Measurements from ENCODE around the gene CRNKL1. TPM values are rescaled to one million over a fixed set of nuclear protein-coding genes. Genes with fewer than 3 reads are reported as not detected.
A peak's percentile ranks its signal among the peaks of the same experiment; 100 is the strongest.

Gene CRNKL1
- total RNA-seq = 20.4 TPM
- long read RNA-seq, full-length matches to known transcripts = 28 of 42 reads
- long read RNA-seq, partial matches to known transcripts = 12 of 42 reads
- long read RNA-seq, other reads (novel, unspliced or antisense) = 2 of 42 reads

DNA sequence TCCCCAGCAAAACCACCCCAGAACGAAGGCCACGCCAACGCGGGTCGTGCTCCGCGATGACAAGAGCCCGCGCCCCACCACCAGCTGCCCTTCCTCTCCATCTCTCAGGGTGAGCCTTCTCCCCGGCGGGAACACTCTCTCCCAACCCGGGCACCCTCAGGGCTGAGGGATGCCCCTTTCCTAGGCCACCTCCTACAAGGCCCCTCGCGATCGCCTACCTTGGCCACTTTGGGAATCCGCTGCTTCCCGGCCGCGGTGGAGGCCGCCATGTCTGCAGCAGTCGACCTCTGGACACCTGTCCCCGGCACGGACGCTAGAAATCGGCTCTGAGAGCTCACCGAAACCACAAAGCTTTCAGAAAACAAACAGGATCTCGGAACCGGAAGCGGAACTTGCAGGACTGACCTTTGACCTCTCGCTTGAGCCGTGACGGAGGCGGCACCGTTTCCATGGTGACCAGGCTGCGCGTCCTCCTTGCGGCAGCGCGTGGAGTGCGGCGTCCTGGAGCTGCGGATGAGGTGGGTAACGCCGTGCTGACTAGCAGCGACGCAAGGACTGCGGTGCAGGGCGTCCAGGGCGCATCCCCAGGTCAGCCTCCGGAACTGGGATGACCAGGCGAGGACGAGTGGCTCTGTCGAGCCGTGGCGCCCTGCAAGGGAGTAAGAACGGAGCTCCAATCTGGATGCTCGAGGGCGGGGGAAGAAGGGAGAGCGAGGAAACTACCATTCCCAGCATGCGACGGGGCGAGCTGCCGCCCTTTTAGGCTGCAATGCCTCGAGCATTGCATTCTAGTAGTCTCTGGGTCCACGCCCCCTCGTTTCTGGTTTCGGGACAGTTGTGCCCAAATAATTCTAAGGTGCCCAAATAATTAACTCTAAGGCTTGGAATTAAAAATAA is at the start of gene CRNKL1, which contains the start of gene CFAP61:
Gene CRNKL1, minus strand, starts transcription at position 393 of the 897 bp plus-strand sequence. Its CDS starts 124 bp downstream, at position 269.
Gene CFAP61, plus strand, starts transcription at position 459 of the 897 bp plus-strand sequence. CDS start 4,122 bp downstream, outside the sequence.
- Histone ChIP-seq H3K4me1 (peaks cover 17% of the 10 kb centered on the region), H3K27me3 (ENCODE audit: low read depth) (no peaks in the 10 kb centered on the region), H3K27ac (peak within 1 kb of the TSS; percentile 87), H3K9me3 (no peaks in the 10 kb centered on the region), H3K4me3 (peak within 1 kb of the TSS; percentile 88), H3K36me3 (peaks cover 34% of the 10 kb centered on the region)
- ATAC-seq (peak; percentile 99), DNase-seq (peak; percentile 98)
- TF ChIP-seq, protein P1, sequence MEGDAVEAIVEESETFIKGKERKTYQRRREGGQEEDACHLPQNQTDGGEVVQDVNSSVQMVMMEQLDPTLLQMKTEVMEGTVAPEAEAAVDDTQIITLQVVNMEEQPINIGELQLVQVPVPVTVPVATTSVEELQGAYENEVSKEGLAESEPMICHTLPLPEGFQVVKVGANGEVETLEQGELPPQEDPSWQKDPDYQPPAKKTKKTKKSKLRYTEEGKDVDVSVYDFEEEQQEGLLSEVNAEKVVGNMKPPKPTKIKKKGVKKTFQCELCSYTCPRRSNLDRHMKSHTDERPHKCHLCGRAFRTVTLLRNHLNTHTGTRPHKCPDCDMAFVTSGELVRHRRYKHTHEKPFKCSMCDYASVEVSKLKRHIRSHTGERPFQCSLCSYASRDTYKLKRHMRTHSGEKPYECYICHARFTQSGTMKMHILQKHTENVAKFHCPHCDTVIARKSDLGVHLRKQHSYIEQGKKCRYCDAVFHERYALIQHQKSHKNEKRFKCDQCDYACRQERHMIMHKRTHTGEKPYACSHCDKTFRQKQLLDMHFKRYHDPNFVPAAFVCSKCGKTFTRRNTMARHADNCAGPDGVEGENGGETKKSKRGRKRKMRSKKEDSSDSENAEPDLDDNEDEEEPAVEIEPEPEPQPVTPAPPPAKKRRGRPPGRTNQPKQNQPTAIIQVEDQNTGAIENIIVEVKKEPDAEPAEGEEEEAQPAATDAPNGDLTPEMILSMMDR (IDR thresholded peaks at IDR 0.05) = no peak
- intact Hi-C loops (cut with DNase I) = no loop called here

DNA sequence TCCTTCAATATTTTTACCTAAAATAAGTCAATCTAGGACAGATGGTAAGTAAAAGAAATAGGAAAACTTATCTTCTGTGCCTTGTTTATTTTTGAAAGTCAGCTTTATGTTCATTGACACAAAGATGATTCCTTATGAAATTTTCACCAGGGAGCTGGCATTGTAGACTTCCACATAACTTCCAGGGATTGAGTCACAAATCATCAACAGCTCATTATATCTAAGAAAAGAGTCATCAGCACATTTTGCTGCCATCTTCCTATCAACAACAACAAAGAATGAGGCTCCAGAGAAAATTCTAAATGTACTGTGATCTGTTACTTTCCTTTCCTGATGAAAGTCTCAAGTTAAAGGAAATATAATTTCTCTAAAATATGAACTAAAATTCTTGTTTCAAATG is 48.6 kb upstream of the CRNKL1 start:
- Histone ChIP-seq H3K27ac (no peak overlapping the region), H3K4me1 (no peaks in the 10 kb centered on the region), H3K4me3 (no peak overlapping the region), H3K27me3 (ENCODE audit: low read depth) (no peaks in the 10 kb centered on the region), H3K9me3 (no peaks in the 10 kb centered on the region), H3K36me3 (no peaks in the 10 kb centered on the region)
- DNase-seq (no peak), ATAC-seq (no peak)
- TF ChIP-seq, protein P1 (IDR thresholded peaks at IDR 0.05) = no peak
- intact Hi-C loops (cut with DNase I) = no loop called here

DNA sequence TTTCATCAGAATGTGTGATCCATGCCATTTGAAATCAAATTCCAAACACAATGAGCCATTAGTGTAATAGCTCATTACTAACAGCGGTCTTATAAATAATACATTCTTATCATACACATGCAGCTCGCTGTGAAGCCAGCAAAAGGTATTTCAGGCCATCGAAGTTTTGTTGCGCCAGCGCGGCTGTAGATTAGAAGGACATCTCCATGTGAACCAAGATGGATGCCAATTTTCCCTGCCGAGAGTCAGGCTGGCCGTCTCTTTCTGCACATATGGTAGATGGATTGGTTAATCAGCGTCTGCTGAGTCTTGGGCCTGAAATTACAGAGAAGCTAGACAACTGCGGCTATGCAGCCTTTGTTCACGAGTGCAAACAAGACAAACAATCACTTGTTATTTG is 44.2 kb upstream of the CRNKL1 start:
- no peaks in the 10 kb centered on the region for H3K36me3 ChIP-seq
- no peak for ATAC-seq

DNA sequence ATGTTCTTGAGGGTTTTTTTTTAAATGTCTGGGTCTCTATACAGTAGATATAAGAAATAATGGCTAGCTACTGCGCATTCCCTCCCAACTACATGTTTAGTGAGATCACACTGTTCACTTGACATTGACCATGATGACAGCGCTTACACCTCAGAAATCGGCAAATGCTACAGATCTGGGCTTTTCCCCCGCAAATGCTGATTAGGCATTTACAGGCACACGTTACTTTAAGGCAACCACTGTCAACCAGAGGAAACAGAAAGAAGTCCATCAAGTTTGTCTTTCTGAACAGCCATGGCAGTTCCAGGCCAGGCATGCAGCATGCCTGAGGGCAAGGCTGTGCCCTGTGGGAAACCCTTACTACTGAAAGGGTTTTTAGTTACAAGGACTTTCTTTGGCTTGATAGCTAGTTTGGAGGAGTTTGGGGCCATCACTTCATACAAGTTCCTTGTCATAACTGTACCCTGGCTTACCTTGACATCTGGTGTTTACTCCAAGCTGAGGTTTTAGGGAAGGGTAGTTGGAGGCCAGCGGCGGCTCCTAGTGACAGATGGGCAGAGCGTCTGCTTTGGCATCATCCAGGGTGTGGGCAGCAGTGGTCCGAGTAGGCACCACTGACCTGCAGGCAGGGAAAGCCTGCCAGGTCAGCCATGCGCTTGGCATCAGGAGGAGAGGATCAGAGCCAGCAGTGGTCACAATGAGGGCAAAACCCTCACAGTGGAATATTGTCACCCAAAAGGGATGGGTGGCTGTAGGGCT is 43.0 kb upstream of the CRNKL1 start:
- Histone ChIP-seq H3K27ac (no peak overlapping the region), H3K4me3 (no peak overlapping the region), H3K4me1 (no peaks in the 10 kb centered on the region), H3K27me3 (ENCODE audit: low read depth) (no peaks in the 10 kb centered on the region), H3K9me3 (no peaks in the 10 kb centered on the region), H3K36me3 (no peaks in the 10 kb centered on the region)
- DNase-seq (no peak), ATAC-seq (no peak)
- intact Hi-C loops (cut with DNase I) = no loop called here
- TF ChIP-seq, protein P1 (IDR thresholded peaks at IDR 0.05) = no peak

More for the DNA sequence above, 44.2 kb upstream of the CRNKL1 start:
- DNase-seq = no peak
- no peaks in the 10 kb centered on the region for H3K9me3 ChIP-seq
- H3K27me3 ChIP-seq (ENCODE audit: low read depth) = no peaks in the 10 kb centered on the region
- H3K27ac ChIP-seq = no peak overlapping the region
- H3K4me3 ChIP-seq = no peak overlapping the region
- TF ChIP-seq, protein P1 (IDR thresholded peaks at IDR 0.05) = no peak
- intact Hi-C loops (cut with DNase I) = no loop called here
- no peaks in the 10 kb centered on the region for H3K4me1 ChIP-seq

DNA sequence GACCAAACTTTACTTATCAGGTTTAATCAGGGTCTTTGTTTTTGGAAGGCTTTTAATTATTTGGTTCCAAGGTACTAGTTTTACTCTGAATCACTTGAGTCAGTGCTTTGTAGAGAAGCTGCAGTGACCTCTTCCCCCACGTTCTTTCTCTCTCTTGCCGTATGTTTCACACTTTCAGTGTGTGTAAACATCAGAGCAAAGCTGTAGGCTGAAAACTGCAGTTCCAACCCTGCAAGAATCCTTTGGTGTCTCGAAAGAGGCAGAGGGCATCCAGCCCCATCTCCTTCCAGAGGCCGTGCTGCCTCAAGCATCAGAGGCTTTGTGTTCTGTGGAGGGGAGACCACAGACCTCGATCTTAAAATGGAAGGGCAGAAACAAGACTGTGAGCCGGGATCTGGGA is 42.1 kb upstream of the CRNKL1 start:
- intact Hi-C loops (cut with DNase I) = no loop called here
- no peaks in the 10 kb centered on the region for H3K4me1 ChIP-seq
- no peak overlapping the region for H3K4me3 ChIP-seq
- H3K27me3 ChIP-seq (ENCODE audit: low read depth) = no peaks in the 10 kb centered on the region
- DNase-seq (no peak), ATAC-seq (no peak)
- H3K36me3 ChIP-seq = no peaks in the 10 kb centered on the region
- TF ChIP-seq, protein P1 (IDR thresholded peaks at IDR 0.05) = no peak
- H3K27ac ChIP-seq = no peak overlapping the region
- H3K9me3 ChIP-seq = no peaks in the 10 kb centered on the region

All from lower lobe of right lung (tissue), 2 donors.